Measurements from ENCODE around the gene USP36. TPM values are rescaled to one million over a fixed set of nuclear protein-coding genes. Genes with fewer than 3 reads are reported as not detected.

USP36 gene
- total and polyA plus RNA-seq, 7 donors: 6.7 to 49.3 (median 25.5) TPM

- H3K9me3 ChIP-seq: no peaks in the 10 kb centered on the region
- intact Hi-C loops (cut with DNase I): no loop called here
- H3K4me1 ChIP-seq: no peaks in the 10 kb centered on the region
- no peaks in the 10 kb centered on the region for H3K27me3 ChIP-seq
- TF ChIP-seq EP300 (IDR thresholded peaks at IDR 0.05): no peak
- no peak for TF ChIP-seq POLR2A (IDR thresholded peaks at IDR 0.05)
- TF ChIP-seq, protein P1, sequence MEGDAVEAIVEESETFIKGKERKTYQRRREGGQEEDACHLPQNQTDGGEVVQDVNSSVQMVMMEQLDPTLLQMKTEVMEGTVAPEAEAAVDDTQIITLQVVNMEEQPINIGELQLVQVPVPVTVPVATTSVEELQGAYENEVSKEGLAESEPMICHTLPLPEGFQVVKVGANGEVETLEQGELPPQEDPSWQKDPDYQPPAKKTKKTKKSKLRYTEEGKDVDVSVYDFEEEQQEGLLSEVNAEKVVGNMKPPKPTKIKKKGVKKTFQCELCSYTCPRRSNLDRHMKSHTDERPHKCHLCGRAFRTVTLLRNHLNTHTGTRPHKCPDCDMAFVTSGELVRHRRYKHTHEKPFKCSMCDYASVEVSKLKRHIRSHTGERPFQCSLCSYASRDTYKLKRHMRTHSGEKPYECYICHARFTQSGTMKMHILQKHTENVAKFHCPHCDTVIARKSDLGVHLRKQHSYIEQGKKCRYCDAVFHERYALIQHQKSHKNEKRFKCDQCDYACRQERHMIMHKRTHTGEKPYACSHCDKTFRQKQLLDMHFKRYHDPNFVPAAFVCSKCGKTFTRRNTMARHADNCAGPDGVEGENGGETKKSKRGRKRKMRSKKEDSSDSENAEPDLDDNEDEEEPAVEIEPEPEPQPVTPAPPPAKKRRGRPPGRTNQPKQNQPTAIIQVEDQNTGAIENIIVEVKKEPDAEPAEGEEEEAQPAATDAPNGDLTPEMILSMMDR (IDR thresholded peaks at IDR 0.05): no peak
- no peak for TF ChIP-seq POLR2AphosphoS5 (IDR thresholded peaks at IDR 0.05)
- WGBS, 2 donors: 95 to 97% methylated on average over 14 of the region's 14 CpGs
- DNase-seq: no peak
- H3K4me3 ChIP-seq: no peak overlapping the region
- peak overlapping the region in 1 of 4 donors; percentile 17 for H3K27ac ChIP-seq
- H3K36me3 ChIP-seq: peaks cover 54 to 99% (median 67%) of the 10 kb centered on the region in 4 donors
These were observed 18.1 kb downstream of the USP36 start for GRCh38 chr17:78822552-78822951.

- Histone ChIP-seq H3K4me3 (no peak overlapping the region), H3K9me3 (no peaks in the 10 kb centered on the region), H3K36me3 (peaks cover 50 to 99% (median 67%) of the 10 kb centered on the region in 4 donors), H3K27ac (peak overlapping the region in 1 of 4 donors; percentile 17), H3K27me3 (no peaks in the 10 kb centered on the region), H3K4me1 (no peaks in the 10 kb centered on the region)
- 93 to 97% methylated on average over 8 of the region's 8 CpGs for WGBS, 2 donors
- TF ChIP-seq, protein P1 (IDR thresholded peaks at IDR 0.05): no peak
- TF ChIP-seq POLR2AphosphoS5 (IDR thresholded peaks at IDR 0.05): no peak
- no peak for TF ChIP-seq POLR2A (IDR thresholded peaks at IDR 0.05)
- TF ChIP-seq EP300 (IDR thresholded peaks at IDR 0.05): no peak
- no peak for DNase-seq
- intact Hi-C loops (cut with DNase I): no loop called here
These were observed 18.7 kb downstream of the USP36 start for GRCh38 chr17:78821961-78822360.

DNA sequence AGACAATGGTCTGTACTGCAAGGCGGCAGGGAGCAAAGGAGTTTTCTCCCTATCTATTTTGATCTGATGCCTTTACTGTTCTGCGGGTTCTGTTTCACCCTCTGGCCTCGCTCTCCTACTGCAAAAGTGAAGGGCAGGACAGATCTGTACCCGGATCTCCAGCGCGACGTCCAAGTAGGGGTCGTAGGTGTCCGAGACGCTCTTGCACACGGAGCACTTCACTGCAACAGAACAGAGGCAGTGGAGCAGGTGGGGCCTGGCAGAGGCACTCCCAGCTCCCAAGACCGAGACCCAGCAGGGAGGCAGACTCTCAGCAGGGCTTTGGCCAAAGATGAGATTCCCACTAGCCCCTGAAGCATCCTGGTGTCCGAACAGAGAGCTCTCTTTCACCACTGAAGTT lies 19.8 kb downstream of the USP36 start:
- H3K27ac ChIP-seq: peak overlapping the region in 1 of 4 donors; percentile 31

DNA sequence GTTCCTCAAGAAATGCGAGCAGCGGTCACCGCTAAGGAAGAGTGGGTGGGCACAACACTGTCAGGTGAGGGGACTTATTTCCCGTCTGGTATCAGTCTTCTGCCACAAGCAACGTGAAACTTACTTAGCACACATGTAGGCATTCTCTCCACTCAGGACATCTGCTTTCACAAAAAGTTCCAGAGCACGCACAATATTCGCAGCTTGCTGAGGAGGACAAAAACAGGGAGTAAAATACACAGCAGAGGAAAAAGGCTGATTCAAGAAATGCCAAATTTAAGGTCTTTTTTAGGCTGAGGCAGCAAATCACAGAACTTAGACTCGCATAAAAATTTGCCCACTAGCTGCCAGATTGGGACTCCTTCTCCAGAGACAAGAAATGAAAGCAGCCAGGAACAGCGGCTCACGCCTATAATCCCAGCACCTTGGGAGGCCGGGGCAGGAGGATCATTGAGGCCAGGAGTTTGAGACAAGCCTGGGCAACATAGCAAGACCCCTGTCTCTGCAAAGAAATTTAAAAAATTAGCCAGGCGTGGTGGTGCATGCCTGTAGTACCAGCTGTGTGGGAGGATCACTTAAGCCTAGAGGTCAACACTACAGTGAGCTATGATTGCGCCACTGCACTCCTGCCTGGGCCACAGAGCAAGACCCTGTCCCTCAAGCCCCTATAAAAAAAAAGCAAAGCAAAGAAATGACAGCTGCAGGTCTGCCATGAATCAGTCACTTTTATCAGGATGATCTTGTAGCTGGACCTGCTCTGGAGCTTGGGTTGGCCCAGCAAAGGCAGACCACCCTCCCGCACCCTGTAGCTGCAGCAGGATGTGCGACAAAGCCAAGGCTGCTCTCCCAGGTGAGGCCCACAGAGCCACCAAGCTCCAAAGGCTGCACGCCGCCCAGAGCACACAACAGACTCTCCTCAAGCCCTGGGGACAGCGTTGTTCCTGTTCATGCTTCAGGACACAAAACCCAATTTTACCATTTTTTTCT lies 20.5 kb downstream of the USP36 start:
- TF ChIP-seq EP300 (IDR thresholded peaks at IDR 0.05) (peak in 1 of 4 donors; percentile 11), POLR2A (IDR thresholded peaks at IDR 0.05) (no peak), POLR2AphosphoS5 (IDR thresholded peaks at IDR 0.05) (no peak)
- TF ChIP-seq, protein P1 (IDR thresholded peaks at IDR 0.05): no peak
- H3K36me3 ChIP-seq: peaks cover 39 to 99% (median 69%) of the 10 kb centered on the region in 4 donors
- no peak overlapping the region for H3K4me3 ChIP-seq
- no peak for DNase-seq
- H3K4me1 ChIP-seq: no peaks in the 10 kb centered on the region
- H3K27ac ChIP-seq: peak overlapping the region in 2 of 4 donors; percentile 1 to 53
- WGBS, 2 donors: 88 to 96% methylated on average over 18 of the region's 18 CpGs
- H3K9me3 ChIP-seq: no peaks in the 10 kb centered on the region
- intact Hi-C loops (cut with DNase I): no loop called here
- no peaks in the 10 kb centered on the region for H3K27me3 ChIP-seq

More for the DNA sequence above, 19.8 kb downstream of the USP36 start:
- H3K9me3 ChIP-seq: no peaks in the 10 kb centered on the region
- H3K4me1 ChIP-seq: no peaks in the 10 kb centered on the region
- no peak for DNase-seq
- H3K36me3 ChIP-seq: peaks cover 43 to 99% (median 69%) of the 10 kb centered on the region in 4 donors
- 93 to 96% methylated on average over 13 of the region's 13 CpGs for WGBS, 2 donors
- intact Hi-C loops (cut with DNase I): no loop called here
- H3K27me3 ChIP-seq: no peaks in the 10 kb centered on the region
- TF ChIP-seq, protein P1 (IDR thresholded peaks at IDR 0.05): no peak
- TF ChIP-seq POLR2A (IDR thresholded peaks at IDR 0.05): no peak
- no peak for TF ChIP-seq EP300 (IDR thresholded peaks at IDR 0.05)
- TF ChIP-seq POLR2AphosphoS5 (IDR thresholded peaks at IDR 0.05): no peak
- H3K4me3 ChIP-seq: no peak overlapping the region
